Measurements from ENCODE around the gene ASMTL.

DNA sequence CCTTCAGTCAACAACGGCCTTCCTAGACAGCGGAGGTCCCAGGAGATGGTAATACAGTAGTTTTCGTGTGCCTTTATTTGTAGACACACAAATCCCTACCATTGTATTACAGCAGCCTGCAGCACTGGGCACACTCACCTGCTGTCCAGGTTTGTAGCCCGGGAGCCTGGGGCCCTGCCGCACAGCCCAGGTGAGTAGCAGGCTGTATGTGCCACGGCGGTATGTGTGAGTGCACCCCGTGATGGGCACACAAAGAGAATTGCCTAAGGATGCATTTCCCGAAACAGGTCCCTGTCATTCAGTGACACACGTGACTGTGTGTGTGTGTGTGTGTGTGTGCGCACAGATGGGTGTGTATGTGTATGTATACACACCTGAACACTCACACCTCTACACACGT lies 52.7 kb downstream of the ASMTL start:
- TF ChIP-seq POLR2AphosphoS5 (IDR thresholded peaks at IDR 0.05) = no peak
- TF ChIP-seq, protein P1, sequence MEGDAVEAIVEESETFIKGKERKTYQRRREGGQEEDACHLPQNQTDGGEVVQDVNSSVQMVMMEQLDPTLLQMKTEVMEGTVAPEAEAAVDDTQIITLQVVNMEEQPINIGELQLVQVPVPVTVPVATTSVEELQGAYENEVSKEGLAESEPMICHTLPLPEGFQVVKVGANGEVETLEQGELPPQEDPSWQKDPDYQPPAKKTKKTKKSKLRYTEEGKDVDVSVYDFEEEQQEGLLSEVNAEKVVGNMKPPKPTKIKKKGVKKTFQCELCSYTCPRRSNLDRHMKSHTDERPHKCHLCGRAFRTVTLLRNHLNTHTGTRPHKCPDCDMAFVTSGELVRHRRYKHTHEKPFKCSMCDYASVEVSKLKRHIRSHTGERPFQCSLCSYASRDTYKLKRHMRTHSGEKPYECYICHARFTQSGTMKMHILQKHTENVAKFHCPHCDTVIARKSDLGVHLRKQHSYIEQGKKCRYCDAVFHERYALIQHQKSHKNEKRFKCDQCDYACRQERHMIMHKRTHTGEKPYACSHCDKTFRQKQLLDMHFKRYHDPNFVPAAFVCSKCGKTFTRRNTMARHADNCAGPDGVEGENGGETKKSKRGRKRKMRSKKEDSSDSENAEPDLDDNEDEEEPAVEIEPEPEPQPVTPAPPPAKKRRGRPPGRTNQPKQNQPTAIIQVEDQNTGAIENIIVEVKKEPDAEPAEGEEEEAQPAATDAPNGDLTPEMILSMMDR (IDR thresholded peaks at IDR 0.05) = no peak
